Activated CD4-positive, alpha-beta T cell treated with anti-CD3 and anti-CD28 coated beads for 48 hours (primary cell): ENCODE measurements around the gene FBXW12.

Experiments used
- DNase-seq: peaks from one replicate; pipeline ENCODE4 v3.0.0-alpha.2; 2020

Gene FBXW12

DNA sequence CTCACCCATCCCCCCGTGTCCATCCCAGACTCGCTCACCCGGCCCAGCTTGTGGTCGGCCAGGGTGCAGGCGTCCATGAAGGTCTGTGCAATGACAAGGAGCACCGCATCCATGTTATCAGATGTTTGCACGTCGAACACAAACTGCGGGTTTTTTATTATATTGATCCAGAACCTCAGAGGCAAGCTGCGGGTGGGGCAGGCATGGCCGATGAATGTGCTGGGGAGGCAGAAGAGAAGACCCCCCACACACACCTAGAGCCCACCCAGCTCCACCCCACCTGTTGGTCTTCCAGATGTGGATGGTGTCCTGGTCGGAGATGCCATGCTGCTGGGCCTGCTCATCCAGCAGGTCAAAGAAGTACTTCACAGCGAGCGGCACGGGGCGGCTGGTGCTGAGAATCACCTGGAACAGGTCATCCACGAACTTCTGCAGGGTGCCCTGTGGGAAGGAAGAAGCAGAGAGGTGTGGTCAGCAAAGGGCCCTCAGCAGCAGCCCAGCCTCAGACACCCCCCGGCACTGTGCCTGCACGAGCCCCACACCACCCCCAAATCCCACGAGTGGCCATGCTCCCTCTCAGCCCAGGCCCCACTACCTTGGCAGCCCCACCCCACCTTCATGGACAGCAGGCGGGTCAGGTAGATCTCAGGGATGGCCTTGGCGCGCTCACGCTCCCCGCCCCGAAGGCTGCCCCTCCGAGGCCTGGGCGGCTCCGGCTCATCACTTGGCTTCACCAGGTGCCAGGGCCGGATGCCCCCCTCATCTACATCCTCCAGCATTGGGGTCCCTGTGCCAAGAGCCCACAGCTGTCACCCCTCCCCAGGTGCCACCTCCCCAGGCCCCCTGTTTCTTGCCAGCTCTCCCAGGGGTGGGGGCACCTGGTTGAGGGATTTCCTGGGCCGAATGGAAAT, 37.5 kb downstream of the FBXW12 start:
- no peak for DNase-seq

DNA sequence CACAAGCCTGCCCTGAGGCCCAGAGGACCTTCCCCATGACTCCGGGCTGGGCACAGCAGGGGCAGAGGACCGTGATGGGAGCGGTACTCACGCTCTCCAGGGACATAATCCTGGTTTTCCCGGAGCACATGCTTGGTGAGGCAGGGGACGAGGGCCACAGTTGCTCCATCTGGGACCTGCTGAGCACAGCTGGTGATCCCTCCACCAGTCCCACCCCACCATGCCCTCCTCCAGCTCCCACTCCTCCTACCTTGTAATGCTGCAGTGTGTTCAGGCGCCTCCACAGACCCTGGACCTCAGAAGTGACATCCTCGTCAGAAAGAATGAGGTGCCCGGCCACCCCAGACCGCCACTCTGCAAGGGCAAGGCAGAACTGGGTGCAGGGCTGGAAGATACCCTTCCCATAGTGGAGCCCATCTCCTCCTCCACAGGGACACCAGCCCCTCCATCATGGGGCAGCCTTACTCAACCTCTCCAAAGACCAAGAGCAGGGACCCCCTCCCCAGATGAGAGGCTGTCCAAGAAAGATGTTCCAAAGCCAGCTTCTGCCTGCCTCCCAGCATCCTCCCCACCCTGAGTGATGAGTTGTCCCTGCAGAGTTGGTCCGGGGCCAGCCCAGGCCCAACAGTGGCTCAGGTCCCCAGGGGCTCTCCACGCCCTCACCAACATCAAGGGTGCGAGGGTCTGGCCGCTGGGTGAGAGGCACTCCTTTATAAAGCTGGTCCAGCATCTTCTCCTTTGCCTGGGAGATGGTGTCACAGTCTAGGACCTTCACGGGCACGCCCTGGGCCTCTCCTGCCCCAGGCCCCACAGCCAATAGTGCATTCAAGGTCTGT, 38.4 kb downstream of the FBXW12 start:
- no peak for DNase-seq

DNA sequence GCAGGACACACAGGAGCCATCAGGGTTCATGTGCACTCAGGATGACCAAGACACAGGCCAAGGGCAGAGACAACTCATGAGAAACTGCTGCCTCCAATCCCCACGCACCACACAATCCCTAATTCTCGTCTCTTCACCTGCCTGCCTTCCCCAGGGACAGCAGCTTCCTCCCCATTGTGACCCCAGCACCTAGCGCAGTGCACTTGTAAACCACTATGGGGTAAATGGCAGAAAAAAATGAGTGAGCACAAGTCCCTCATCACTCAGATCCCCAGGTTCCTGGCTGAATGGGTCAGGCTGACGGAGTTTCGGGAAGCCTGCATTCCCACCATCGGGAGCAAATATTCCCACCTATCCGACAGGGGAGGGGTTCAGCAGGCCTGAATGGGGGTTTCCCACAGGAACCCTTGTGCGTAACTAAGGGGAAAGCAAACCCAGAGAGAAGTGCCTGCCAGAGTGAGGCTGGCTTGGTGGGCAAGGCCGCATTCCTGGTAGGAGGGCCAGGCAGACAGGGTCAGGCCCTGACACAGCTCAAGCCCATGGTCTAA, 39.1 kb downstream of the FBXW12 start:
- DNase-seq: no peak

DNA sequence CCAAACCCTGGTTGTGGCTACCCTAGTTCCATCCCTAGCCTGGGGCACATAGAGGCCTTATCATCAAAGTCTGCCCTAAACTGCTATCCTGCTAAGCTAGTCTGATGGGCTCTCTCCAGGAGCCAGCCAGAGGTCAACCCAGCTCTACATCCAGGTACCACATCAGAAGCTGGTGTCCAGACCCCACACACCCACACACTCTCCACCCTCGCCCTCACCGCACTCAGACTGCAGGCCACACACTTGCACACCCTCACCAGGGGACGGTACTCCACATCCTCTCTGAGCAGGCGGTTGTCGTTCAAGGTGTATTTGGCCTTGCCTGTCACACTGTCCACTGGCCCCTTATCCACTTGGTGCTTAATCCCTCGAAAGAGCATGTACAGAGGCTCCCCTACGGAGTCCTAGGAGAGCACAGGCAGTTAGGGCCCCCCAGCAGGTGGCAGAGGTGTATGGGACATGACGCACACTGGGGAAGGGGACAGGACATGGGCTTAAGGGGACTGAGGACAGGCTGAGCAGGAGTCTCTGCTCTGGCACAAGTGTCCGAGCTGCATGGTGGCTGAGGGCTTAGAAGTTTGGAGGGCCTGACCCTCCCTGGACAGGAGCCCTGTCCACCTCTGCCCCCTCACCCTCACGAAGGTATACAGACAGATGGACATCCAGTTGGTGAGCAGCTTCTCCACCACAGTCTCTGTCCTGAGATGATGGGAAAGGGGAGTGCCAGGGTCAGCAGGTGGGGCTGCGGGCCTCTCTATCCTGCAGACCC, 39.8 kb downstream of the FBXW12 start:
- no peak for DNase-seq

DNA sequence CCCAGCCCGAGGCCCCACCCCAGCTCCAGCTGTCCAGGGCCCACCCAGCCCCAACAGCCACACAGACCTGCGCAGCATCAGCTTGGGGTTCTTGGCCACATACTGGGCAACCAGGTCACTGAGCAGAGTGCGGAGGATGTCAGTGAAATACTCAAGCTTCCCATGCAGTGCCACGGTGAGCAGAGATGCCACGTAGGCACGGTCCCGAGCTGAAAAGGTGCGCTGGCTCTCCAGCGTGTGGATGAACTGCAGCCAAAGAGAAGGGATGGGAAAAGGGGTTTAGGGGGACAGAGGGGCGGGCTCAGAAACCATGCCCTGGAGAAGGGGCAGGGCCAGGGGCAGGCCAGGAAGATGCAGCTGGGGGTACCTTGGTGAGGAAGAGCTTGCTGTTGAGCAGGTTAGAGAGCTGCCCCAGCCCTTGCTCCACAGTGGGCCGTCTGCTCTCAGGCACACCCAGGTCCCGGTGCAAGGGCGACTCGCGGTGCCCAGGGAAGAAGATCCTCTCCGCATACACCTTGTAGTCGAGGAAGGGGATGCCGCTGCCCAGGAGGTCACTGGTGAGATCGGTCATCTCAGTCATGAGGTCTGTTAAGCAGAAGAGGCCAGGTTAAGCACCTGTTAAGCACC, 40.5 kb downstream of the FBXW12 start:
- DNase-seq: no peak

DNA sequence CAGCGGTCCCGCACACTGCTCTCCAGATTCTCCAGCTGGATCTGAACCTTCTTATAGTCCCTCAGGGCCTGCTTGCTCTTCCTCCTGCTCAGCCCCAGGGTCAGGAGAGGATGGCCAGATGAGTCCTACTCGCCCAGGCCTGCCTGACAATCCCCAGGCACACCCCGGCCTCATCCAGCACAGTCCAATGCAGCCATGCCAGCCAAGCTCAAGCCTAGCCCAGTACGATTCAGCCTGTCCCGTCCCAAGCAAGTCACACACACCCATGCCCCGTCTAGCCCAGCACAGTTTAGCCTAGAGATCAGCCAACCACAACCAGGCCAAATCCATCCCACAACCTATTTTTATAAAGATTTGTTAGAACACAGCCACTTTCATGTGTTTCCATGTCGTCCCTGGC, 41.1 kb downstream of the FBXW12 start:
- DNase-seq: no peak

DNA sequence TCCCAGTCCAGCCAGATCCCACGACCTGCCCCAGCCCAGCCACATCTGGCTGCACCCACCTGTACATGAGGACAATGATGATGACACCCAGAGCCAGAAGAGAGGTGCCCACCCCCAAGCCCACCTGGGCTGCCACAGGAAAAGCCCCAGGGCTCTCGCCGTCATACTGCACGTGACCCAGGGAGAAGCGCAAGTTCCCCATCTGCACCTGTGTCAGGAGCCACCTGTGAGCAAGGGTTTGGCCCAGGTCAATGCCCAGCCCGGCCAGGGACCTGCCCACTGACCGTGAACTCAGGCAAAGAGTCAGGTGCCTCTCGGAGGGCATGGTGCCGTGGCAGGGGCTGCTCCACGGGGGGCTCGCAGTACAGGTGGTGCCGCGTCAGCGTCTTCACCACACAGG, 41.6 kb downstream of the FBXW12 start:
- no peak for DNase-seq

DNA sequence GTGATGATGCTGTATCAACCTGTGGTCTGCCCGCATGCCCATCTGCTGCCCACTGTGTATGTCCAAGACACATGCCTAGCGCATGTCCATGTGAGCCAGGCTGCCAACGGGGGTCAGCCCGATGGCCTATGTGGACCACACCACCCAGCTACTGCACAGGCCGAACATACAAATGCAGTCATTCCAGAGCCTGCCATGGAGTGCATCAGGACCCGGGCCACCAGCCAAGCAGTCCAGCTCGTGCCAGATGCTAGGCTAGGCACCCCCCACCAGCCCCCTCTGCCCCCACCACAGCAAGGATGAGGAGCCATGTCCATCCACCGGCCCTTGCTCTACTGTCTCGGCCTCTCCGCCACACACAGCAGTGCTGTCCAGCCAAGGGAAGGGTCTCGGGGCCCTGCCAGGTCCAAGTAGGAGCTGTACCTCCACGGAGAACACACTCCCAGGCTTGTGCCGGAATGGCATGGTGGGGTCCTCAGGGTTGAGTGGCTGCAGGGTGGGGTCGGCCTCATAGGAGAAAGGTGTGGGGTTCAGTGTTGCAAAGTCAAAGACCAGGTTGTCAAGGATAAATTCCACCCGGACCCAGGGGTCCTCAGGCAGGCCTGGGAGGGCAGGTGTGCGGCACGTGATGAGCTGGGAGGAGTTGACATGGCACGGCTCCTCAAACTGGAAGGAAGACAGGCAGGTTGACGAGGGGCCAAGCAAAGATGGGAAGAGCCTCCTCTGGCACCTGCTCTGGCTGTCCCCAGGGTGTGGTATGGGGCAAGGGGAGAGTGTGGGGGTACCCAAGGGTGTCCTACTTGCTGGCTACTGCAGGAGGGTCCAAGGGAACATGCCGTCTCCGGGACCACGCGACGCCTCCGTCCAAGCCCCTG, 42.6 kb downstream of the FBXW12 start:
- no peak for DNase-seq

DNA sequence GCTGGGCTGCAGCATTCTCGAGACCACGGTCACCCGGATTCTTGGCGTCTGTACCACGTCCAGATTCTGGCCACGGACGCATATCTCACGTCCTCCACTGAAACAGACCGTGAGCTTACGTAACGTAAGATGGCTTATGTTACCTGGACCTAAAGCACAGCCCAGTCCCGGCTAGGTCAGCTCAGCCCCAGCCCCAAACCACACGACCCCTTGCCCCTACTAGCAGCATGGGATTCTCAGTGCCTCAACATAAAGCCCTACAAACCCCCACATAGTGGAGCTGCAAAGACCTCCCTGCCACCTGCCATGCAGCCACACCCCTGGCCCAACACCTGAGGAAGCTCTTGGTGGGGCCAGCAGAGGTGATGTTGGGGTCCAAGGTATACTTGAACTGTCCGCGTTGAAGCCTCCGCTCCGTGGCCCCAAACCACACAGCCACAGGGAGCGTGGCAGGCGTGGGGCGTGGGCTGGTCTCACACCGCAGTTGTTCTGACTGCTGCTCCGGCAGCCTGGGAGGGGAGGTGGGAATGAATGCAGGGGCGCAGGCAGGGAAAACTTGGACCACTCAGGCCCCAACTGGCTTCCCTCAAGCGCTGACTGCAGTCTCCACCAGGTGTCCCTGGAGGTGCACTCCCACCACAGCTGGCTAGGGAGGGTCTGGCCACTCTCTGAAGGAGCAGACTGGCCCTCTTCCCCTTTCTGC, 43.4 kb downstream of the FBXW12 start:
- no peak for DNase-seq

DNA sequence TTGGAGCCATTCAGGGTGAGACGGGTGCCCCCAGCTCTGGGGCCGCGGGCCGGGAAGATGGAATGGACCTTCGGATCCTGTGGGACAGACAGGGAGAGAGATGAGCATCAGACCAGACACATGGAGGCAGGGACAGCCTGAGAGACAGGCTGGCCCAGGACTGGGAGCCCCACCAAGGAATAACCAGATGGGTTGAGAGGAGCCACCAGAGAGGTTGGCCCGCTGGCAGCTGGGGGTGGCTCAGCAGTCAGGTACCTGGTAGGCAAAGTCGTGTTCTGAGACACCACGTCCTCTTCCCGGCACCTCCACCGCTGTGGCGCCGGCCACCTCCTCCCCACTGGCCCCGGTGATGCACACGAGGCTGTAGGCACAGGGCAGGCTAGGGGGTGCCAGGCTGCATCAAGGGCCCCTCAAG, 44.1 kb downstream of the FBXW12 start:
- DNase-seq: no peak

DNA sequence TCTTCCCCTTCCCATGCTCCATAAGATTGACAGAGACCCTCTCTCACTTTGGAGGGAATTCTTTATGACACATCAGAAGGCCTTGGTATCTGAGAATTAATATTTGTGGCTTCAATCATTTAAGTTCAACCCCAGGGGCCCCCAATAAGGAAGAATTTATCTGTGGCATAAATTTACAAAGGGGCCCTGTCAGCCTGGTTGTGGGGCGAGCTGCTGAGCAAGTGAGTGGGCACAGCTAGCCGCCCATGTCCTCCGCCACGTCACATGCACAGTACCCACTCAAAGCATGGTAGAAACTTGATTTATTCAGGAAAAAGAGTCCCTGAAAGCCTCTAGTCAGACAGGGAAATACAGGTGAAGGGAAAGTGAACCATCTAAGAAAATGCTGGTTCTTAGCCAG, 44.5 kb downstream of the FBXW12 start:
- DNase-seq: no peak

DNA sequence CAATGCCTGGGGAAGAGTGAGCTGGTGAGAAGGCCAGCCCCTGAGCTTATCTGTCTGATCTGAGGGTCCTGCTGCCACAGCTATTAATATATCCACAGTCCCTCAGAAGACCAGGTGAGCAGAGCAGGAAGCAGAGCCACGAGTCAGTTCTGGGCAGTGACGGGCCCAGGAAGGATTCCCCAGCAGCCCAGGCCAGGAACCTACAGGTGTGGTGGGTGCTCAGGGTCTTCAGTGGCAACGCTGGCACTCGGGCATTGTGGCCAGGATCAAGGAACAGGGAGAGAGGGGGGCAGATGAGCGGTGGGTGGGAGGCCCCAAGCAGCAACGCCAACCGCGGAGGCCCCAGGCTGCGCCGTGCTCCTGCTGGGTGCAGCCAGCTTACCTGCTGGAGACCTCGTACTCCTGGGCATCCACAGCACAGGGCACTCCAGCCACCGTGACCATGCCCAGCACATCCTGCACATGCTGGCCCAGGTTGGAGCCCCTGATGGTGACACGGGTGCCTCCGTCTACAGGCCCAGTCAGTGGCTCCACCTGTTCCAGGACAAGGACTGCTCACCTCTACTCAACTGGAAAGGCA, 45.6 kb downstream of the FBXW12 start:
- no peak for DNase-seq

DNA sequence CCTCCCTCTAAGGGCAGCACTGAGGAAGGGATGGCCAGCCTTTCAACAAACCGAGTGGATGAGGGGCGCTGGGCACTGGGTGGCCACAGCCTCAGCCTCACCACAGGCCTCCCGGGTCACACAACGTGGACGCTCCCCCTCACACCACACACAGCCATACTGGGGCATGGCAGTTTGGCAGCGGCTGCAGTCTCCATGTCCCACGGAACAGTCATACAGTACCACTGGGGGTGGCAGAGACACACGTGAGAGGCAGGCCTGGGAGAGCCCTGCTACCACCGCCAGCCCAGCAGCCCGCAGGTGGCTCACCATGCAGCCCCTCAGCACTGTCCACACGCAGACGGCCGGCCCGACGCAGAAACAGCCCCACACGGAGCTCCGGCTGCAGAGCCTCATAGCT, 46.1 kb downstream of the FBXW12 start:
- no peak for DNase-seq

DNA sequence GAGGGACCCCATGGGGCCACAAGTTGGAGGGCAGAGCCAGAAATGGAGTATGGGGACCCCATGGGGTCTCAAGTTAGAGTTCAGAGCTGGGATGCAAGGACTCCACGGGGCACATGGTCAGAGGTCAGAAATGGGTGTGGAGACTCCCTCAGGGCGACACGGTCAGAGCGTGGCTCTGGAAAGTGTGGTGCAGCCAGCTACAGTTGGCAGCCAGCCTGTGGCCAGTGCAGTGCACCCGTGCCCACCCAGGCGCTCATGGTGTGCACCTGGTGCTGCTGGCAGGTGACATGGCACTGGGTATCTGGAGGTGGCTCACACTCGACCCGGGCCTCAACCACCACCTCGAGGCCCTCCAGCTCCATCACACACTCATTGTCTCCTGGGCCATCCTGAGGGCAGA, 46.6 kb downstream of the FBXW12 start:
- DNase-seq: no peak

DNA sequence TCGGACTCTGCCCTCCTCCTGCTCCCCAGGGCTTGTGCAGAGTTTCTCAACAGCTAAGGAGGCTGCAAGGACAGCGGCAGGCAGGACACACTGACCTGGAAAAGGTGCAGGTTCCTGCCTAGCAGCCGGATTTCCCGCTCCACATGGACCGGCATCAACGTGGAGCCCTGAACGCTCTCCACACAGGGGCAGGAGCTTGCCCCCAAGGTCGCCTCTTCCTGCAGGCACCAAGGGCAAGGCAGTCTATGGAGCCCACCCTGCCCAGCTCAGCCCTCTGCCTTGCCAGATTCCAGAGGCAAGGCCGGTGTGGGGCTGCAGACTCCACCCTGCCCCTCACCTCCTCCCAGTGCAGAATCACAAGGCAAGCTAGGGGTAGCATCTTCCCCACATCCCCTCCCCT, 47.1 kb downstream of the FBXW12 start:
- no peak for DNase-seq

DNA sequence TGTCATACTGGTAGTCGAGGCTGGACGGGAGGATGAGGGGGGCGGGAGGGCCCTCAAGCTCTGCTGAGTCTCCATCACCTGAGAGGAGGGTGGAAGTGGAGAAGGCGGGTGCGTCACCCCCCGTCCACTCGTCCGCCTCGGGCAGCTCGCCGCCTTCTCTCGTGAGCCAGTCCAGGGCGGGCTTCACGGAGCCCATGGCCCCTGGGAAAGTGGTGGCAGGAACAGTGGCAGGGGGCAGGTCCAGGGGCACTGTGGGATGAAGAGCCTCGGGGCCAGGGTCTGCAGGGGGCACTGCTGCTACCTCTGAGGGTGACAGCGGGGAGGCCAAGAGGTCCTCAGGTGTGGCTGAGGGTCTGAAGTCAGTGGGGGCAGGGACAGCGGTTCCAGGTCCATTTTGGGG, 47.6 kb downstream of the FBXW12 start:
- no peak for DNase-seq

DNA sequence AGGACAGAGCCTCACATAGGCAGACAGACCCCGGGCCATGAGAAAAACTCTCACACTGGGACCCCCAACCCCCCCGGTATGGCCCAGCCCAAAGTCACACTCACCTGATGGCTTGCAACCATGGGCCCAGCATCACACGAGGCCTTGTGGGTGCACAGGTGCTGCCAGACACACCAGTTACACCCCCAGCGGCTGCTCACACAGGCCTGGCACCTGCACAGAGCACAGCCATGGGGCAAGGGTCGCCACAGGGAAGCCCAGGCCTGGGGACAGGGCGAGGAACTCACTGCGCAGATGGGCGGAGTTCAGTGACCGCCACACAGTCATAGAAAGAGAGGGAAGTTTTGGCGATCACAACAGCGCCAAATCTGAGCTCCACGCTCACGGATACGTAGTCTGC, 48.5 kb downstream of the FBXW12 start:
- DNase-seq: no peak

DNA sequence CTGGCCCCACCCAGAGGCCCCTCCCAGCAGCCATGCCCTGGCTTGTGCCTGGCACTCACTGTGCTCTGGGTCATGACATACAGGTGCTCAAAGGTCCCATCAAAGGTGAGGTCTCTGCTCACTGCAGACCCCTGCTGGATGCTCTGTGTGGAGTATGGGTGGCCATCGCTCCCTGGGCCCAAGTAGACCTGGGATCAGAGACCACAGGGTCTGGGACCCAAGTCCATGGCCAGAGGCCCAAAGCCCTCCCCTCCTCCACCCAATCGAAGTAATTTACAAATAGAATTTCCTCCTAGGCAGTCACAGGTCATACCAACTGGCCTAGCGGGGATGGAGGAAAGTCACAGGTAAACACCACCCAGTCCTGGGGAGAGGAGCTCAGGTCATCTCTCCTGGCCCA, 50.3 kb downstream of the FBXW12 start:
- DNase-seq: no peak

DNA sequence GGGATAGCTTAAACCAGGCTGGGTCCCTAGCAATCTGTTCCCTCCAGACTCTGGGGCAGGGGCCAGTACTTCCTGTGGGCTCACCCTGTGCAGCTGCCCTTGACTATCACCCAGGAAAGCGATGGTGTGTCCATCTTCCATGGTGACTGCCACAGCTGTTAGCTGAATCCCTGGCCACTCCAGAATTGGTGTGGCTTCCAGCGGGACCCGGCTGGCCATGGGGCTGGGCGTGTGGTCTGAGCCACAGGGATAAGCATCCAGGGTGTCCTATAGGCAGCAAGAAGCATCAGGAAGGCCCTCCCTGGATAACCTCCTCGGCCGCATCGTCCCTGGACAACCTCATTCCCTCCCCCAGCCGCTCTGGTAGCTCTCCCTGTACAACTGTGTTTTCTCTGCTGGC, 50.7 kb downstream of the FBXW12 start:
- DNase-seq: no peak

DNA sequence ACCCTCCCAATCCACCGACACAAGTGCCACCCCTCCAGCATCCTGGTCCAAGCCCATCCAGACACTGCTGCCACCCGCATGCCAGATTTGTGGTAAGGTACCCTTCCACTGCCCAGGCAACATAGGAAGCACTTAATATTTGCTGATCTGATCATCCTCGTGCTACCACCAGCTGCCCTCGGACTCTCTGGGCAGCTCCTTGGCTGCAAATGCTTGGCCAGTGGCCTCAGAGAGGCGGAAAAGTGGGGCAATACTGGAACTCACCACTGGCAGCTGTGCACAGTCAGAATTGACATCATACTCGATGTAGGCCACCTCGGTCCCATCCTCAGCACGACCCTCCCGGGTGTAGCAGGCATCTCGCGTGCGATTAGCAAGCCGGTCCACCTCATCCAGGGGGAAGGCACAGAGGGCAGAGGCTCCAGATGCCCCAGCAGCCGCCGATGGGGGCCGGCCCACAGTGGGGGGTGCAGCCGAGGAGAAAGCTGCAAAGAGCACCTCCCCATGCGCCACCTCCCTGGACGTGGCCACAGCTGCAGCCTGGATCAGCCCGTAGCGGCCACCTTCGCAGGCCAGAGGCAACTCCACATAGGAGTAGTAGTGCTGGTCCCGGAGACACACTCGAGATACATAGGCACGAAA, 51.3 kb downstream of the FBXW12 start:
- no peak for DNase-seq
